Breast epithelium (tissue), 3 donors: ENCODE data around the gene IGFBP7.

Experiments
- CTCF ChIP-seq, 3 donors: fragments of 450-650 bp; IDR thresholded peaks; one replicate each; pipeline ENCODE4 v1.5.1; 2016 to 2017; ENCODE audit warnings: antibody characterized with exemption in 3 of 3, mild to moderate bottlenecking in 3 of 3, moderate library complexity in 3 of 3
- POLR2A ChIP-seq: fragments of 450-650 bp; IDR thresholded peaks from one replicate; pipeline ENCODE4 v1.6.1; 2016; ENCODE audit warnings: antibody characterized with exemption, mild to moderate bottlenecking, moderate library complexity

DNA sequence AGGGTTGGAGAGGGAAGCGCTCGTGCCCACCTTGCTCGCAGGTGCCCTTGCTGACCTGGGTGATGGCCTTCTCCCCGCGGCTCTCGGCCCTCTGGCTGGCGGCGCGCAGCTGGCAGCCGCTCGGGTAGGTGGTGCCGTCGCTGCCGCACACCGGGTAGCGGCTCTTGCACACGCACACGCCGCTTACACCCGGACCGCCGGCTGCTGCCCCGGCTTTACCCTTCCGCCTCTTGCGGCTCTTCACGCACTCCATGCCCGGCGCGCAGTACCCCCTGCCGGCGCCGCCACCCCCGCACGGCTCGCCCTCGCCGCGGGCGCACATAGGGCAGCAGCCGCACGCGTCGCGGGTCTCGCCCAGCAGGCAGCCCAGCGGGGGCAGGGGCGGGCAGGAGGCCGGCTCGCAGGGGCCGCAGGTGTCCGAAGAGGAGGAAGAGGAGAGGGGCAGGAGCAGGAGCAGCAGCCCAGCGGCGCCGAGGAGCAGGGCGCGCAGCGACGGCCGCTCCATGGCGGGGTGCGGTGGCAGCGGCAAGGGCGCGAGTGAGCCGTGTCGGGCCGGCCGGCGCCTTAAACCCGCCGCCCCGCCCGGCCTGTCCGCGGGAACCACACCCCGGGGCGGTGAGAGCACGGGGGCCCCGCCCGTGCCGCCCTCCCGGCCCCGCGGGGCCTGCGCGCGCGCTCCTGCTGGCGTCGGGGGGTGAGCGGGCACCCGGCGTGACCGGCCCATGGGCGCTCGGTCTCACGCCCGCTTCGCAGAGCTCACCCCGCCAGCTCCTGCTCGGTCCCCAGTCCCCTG lies at the start of gene IGFBP7:
- TF ChIP-seq CTCF (IDR thresholded peaks at IDR 0.05), result no peak
- no peak for TF ChIP-seq POLR2A
